PC-3 (cell line): ENCODE results near the gene MAGI1. TPM values are rescaled to one million over a fixed set of nuclear protein-coding genes. Genes with fewer than 3 reads are reported as not detected.

Experiments
- ATAC-seq: fragments of 200-7000 bp; cut with Tn5 transposase; 2 replicates; pipeline ENCODE4 v1.9.1; 2020; ENCODE audit warnings: mild to moderate bottlenecking, moderate library complexity
- BruUV-seq: library from RNA; stranded (reverse); fragments of 400-500 nt; replicated peaks from 2 replicates; lab custom pipeline; 2021; lab: Mats Ljungman, UMichigan
- CTCF ChIA-PET: fragments of 300-600 bp; sonication (Branson Sonifier 250); formaldehyde crosslinking; loops from one replicate; lab custom pipeline; 2022; ENCODE audit warnings: antibody characterized with exemption; lab: Charles Lee
- POLR2A ChIA-PET: fragments of 300-600 bp; sonication (Branson Sonifier 250); formaldehyde crosslinking; loops from one replicate; lab custom pipeline; 2022; ENCODE audit warnings: antibody characterized with exemption; ENCODE audit not compliant: unreplicated experiment; lab: Charles Lee
- DNase-seq: peaks from one replicate; pipeline ENCODE4 v3.0.0-alpha.2; 2015
- H2AFZ ChIP-seq: fragments of 300-600 bp; sonication (generic); 2 replicates; pipeline ENCODE4 v1.6.0; 2016; ENCODE audit warnings: antibody characterized with exemption, low read length
- H3F3A ChIP-seq: fragments of 300-600 bp; sonication (generic); one replicate; pipeline ENCODE4 v1.6.0; 2017; ENCODE audit warnings: antibody characterized with exemption, low read length, control low read depth, mild to moderate bottlenecking; ENCODE audit not compliant: unreplicated experiment
- H3K27ac ChIP-seq: fragments of 300-600 bp; sonication (generic); 2 replicates; pipeline ENCODE4 v1.5.1; 2016; ENCODE audit warnings: mild to moderate bottlenecking, low read length
- H3K27me3 ChIP-seq: fragments of 300-600 bp; sonication (generic); 2 replicates; pipeline ENCODE4 v1.6.1; 2016; ENCODE audit warnings: low read length, mixed read lengths
- H3K36me3 ChIP-seq: fragments of 300-600 bp; sonication (generic); 2 replicates; pipeline ENCODE4 v1.6.1; 2016; ENCODE audit warnings: low read depth, mixed run types, low read length, mixed read lengths
- H3K4me1 ChIP-seq: fragments of 300-600 bp; sonication (generic); 2 replicates; pipeline ENCODE4 v1.5.1; 2016; ENCODE audit warnings: low read length; ENCODE audit not compliant: insufficient read depth
- H3K4me2 ChIP-seq: fragments of 300-600 bp; sonication (generic); 2 replicates; pipeline ENCODE4 v1.6.0; 2016; ENCODE audit warnings: low read length
- H3K4me3 ChIP-seq: fragments of 300-600 bp; sonication (generic); 2 replicates; pipeline ENCODE4 v1.5.1; 2016; ENCODE audit warnings: mild to moderate bottlenecking, low read length, mixed read lengths
- H3K79me2 ChIP-seq: fragments of 300-600 bp; sonication (generic); 2 replicates; pipeline ENCODE4 v1.6.1; 2017; ENCODE audit warnings: low read length, mixed read lengths
- H3K9ac ChIP-seq: fragments of 300-600 bp; sonication (generic); 2 replicates; pipeline ENCODE4 v1.6.0; 2016; ENCODE audit warnings: mild to moderate bottlenecking, low read length
- H3K9me2 ChIP-seq: fragments of 300-600 bp; sonication (generic); replicated peaks from 2 replicates; pipeline ENCODE4 v1.6.1; 2016; ENCODE audit warnings: mixed run types, low read length, mixed read lengths
- H3K9me3 ChIP-seq: fragments of 300-600 bp; sonication (generic); 2 replicates; pipeline ENCODE4 v1.6.1; 2016; ENCODE audit warnings: low read length, mixed read lengths
- H4K20me1 ChIP-seq: fragments of 300-600 bp; sonication (generic); 2 replicates; pipeline ENCODE4 v1.6.1; 2016; ENCODE audit warnings: low read length, mixed read lengths
- CTCF ChIP-seq: fragments of 300-600 bp; sonication (generic); conservative IDR thresholded peaks from 2 replicates; pipeline ENCODE4 v1.5.1; 2017; ENCODE audit warnings: antibody characterized with exemption, low read depth, mild to moderate bottlenecking, low read length
- EZH2 ChIP-seq: fragments of 300-600 bp; sonication (generic); IDR thresholded peaks from one replicate; pipeline ENCODE4 v1.6.1; 2017; ENCODE audit warnings: antibody characterized with exemption, mild to moderate bottlenecking, low read length; ENCODE audit not compliant: unreplicated experiment
- EZH2phosphoT487 ChIP-seq: fragments of 300-600 bp; sonication (generic); IDR thresholded peaks from 2 replicates; pipeline ENCODE4 v1.6.1; 2018; ENCODE audit warnings: mild to moderate bottlenecking, antibody characterized with exemption, low read length, borderline replicate concordance
- intact Hi-C: fragments of 100-400 bp; cut with micrococcal nuclease; formaldehyde crosslinking; loops from 2 replicates; pipeline ENCODE4 v1.9.0; 2023
- total RNA-seq: library from RNA; depleted of rRNA; stranded (reverse); fragments of >200 nt; gene quantifications from 2 replicates; pipeline ENCODE4 v1.2.3, GENCODE V29; 2014

Gene MAGI1
- total RNA-seq, 1 experiment from 2014 or later, result 8.9 TPM

- Histone ChIP-seq H3K4me2 (no peak overlapping the region), H2AFZ (no peak overlapping the region), H3K9ac (no peak overlapping the region), H3F3A (no peaks in the 10 kb centered on the region), H3K27ac (no peak overlapping the region), H3K4me3 (no peak overlapping the region), H3K9me3 (no peaks in the 10 kb centered on the region), H3K79me2 (no peaks in the 10 kb centered on the region), H4K20me1 (no peaks in the 10 kb centered on the region), H3K36me3 (no peaks in the 10 kb centered on the region), H3K9me2 (no peaks in the 10 kb centered on the region), H3K4me1 (no peaks in the 10 kb centered on the region), H3K27me3 (no peaks in the 10 kb centered on the region)
- DNase-seq (no peak), ATAC-seq (no peak)
- intact Hi-C loops, result no loop called here
- POLR2A ChIA-PET, result no interaction called here
- TF ChIP-seq EZH2 (no peak), EZH2phosphoT487 (no peak), CTCF (no peak)
- BruUV-seq, result no TSS peak
- CTCF ChIA-PET, result no interaction called here
These were observed 55.6 kb downstream of the MAGI1 start for GRCh38 chr3:65983100-65983499.

GRCh38 chr3:65979731-65980130 is 59.0 kb downstream of the MAGI1 start:
- no peaks in the 10 kb centered on the region for H3K27me3 ChIP-seq
- POLR2A ChIA-PET, result no interaction called here
- intact Hi-C loops, result no loop called here
- H3K9me3 ChIP-seq, result no peaks in the 10 kb centered on the region
- H3K9ac ChIP-seq, result no peak overlapping the region
- no peak overlapping the region for H3K4me2 ChIP-seq
- H3K9me2 ChIP-seq, result no peaks in the 10 kb centered on the region
- no TSS peak for BruUV-seq
- no peak overlapping the region for H3K27ac ChIP-seq
- H3F3A ChIP-seq, result no peaks in the 10 kb centered on the region
- H4K20me1 ChIP-seq, result no peaks in the 10 kb centered on the region
- H3K4me3 ChIP-seq, result no peak overlapping the region
- DNase-seq (no peak), ATAC-seq (no peak)
- CTCF ChIA-PET, result interaction anchor here (0.6 kb wide), 1 partner anchor 159 kb away, joined by 11 read pairs; no protein-coding TSS in a partner anchor
- H3K4me1 ChIP-seq, result no peaks in the 10 kb centered on the region
- no peaks in the 10 kb centered on the region for H3K36me3 ChIP-seq
- no peak for TF ChIP-seq EZH2phosphoT487
- no peak for TF ChIP-seq CTCF
- no peak for TF ChIP-seq EZH2
- no peaks in the 10 kb centered on the region for H3K79me2 ChIP-seq
- H2AFZ ChIP-seq, result no peak overlapping the region

- H3K4me2 ChIP-seq, result no peak overlapping the region
- H4K20me1 ChIP-seq, result no peaks in the 10 kb centered on the region
- no peak overlapping the region for H2AFZ ChIP-seq
- H3K4me3 ChIP-seq, result no peak overlapping the region
- ChIA-PET POLR2A (no interaction called here), CTCF (no interaction called here)
- no peaks in the 10 kb centered on the region for H3K9me3 ChIP-seq
- DNase-seq (no peak), ATAC-seq (no peak)
- intact Hi-C loops, result no loop called here
- BruUV-seq, result no TSS peak
- no peaks in the 10 kb centered on the region for H3K9me2 ChIP-seq
- H3K4me1 ChIP-seq, result no peaks in the 10 kb centered on the region
- TF ChIP-seq EZH2 (no peak), CTCF (no peak), EZH2phosphoT487 (no peak)
- no peaks in the 10 kb centered on the region for H3K79me2 ChIP-seq
- H3K27me3 ChIP-seq, result no peaks in the 10 kb centered on the region
- H3K27ac ChIP-seq, result no peak overlapping the region
- no peaks in the 10 kb centered on the region for H3F3A ChIP-seq
- H3K9ac ChIP-seq, result no peak overlapping the region
- no peaks in the 10 kb centered on the region for H3K36me3 ChIP-seq
These were observed 59.6 kb downstream of the MAGI1 start for GRCh38 chr3:65979162-65979561.
